SK-N-SH treated with all-trans-retinoic acid at 6 μM for 48 hours (cell line): ENCODE data around the gene CNTD1.

Experiments used
- CSDC2 ChIP-seq: fragments of 250-450 bp; sonication (Bioruptor Pico); IDR thresholded peaks from 2 replicates; pipeline ENCODE4 v1.5.0; 2020; ENCODE audit warnings: mild to moderate bottlenecking, moderate library complexity
- RARB ChIP-seq: fragments of 250-450 bp; sonication (Bioruptor Pico); IDR thresholded peaks from 2 replicates; pipeline ENCODE4 v1.8.0; 2021; ENCODE audit warnings: mild to moderate bottlenecking, moderate library complexity
- TCF4 ChIP-seq: fragments of 250-450 bp; sonication (Bioruptor Pico); IDR thresholded peaks from 2 replicates; pipeline ENCODE4 v1.8.0; 2021; ENCODE audit warnings: mild to moderate bottlenecking, moderate library complexity, borderline replicate concordance
- TOX ChIP-seq: fragments of 250-450 bp; sonication (Bioruptor Pico); IDR thresholded peaks from 2 replicates; pipeline ENCODE4 v1.8.0; 2021; ENCODE audit warnings: mild to moderate bottlenecking, moderate library complexity, borderline replicate concordance
- ZNF565 ChIP-seq: fragments of 450-650 bp; formaldehyde crosslinking; conservative IDR thresholded peaks from 2 replicates; pipeline ENCODE4 v1.5.0; 2020; ENCODE audit warnings: low read depth, mild to moderate bottlenecking, moderate library complexity
- TF ChIP-seq, protein P1 (sequence below): fragments of 250-450 bp; sonication (Bioruptor Pico); IDR thresholded peaks from 2 replicates; pipeline ENCODE4 v1.5.1; 2020; ENCODE audit warnings: low read depth, mild to moderate bottlenecking, moderate library complexity

- TF ChIP-seq CSDC2 (no peak), ZNF565 (CRISPR knock-in tag) (no peak), TOX (CRISPR knock-in tag) (no peak), RARB (CRISPR knock-in tag) (no peak), TCF4 (CRISPR knock-in tag) (no peak)
- TF ChIP-seq, protein P1, sequence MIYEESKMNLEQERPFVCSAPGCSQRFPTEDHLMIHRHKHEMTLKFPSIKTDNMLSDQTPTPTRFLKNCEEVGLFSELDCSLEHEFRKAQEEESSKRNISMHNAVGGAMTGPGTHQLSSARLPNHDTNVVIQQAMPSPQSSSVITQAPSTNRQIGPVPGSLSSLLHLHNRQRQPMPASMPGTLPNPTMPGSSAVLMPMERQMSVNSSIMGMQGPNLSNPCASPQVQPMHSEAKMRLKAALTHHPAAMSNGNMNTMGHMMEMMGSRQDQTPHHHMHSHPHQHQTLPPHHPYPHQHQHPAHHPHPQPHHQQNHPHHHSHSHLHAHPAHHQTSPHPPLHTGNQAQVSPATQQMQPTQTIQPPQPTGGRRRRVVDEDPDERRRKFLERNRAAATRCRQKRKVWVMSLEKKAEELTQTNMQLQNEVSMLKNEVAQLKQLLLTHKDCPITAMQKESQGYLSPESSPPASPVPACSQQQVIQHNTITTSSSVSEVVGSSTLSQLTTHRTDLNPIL (CRISPR knock-in tag), result no peak
Observed at GRCh38 chr17:42845918-42846593, 47.4 kb downstream of the CNTD1 start.
